Transverse colon (tissue), 4 donors: ENCODE data around the gene KCNK13. TPM values are rescaled to one million over a fixed set of nuclear protein-coding genes. Genes with fewer than 3 reads are reported as not detected.

Experiments used
- DNase-seq: peaks from one replicate; pipeline ENCODE4 v3.0.0-alpha.2; 2019
- H3K27ac ChIP-seq, 4 donors: fragments of 200-600 bp; sonication (generic); 2 replicates each; pipeline ENCODE4 v1.5.1; 2016 to 2018; ENCODE audit warnings: inconsistent platforms in 4 of 4
- H3K27me3 ChIP-seq: fragments of 200-600 bp; sonication (generic); 2 replicates; pipeline ENCODE4 v1.5.1; 2017; ENCODE audit warnings: inconsistent platforms
- H3K36me3 ChIP-seq, 4 donors: fragments of 200-600 bp; sonication (generic); 2 replicates each; pipeline ENCODE4 v1.5.1; 2017 to 2019; ENCODE audit warnings: inconsistent platforms in 4 of 4
- H3K4me1 ChIP-seq, 4 donors: fragments of 200-600 bp; sonication (generic); 2 replicates each; pipeline ENCODE4 v1.5.1; 2017 to 2020; ENCODE audit warnings: inconsistent platforms in 4 of 4
- H3K4me3 ChIP-seq, 4 donors: fragments of 200-600 bp; sonication (generic); 1 replicate in 1 of 4; 2 replicates in 3 of 4; pipeline versions ENCODE4 v1.5.1 to v1.6.1; 2017 to 2019; ENCODE audit warnings: inconsistent platforms in 4 of 4
- H3K9me3 ChIP-seq, 2 donors: fragments of 200-600 bp; sonication (generic); 2 replicates each; pipeline ENCODE4 v1.5.1; 2017 to 2019; ENCODE audit warnings: inconsistent platforms in 2 of 2
- CTCF ChIP-seq, 5 experiments: fragments of 200-600 bp in 3 of 5; fragments of 450-650 bp in 2 of 5; sonication (generic) in 3 of 5; IDR thresholded peaks; 1 replicate in 2 of 5; 2 replicates in 3 of 5; pipeline ENCODE4 v1.5.1; 2016 to 2017; ENCODE audit warnings: antibody characterized with exemption in 5 of 5, inconsistent platforms in 3 of 5, mild to moderate bottlenecking in 2 of 5, moderate library complexity in 1 of 5
- EP300 ChIP-seq: sonication (generic); formaldehyde crosslinking; IDR thresholded peaks from one replicate; pipeline ENCODE4 v1.6.1; 2017; ENCODE audit warnings: antibody characterized with exemption, low read depth
- POLR2A ChIP-seq: fragments of 450-650 bp; IDR thresholded peaks from one replicate; pipeline ENCODE4 v1.6.1; 2016; ENCODE audit warnings: antibody characterized with exemption, mild to moderate bottlenecking, moderate library complexity
- POLR2AphosphoS5 ChIP-seq, 3 donors: sonication (generic); formaldehyde crosslinking; IDR thresholded peaks; one replicate each; pipeline ENCODE4 v1.6.1; 2016; ENCODE audit warnings: antibody characterized with exemption in 3 of 3
- WGBS, 2 donors: methylation state at CpG; one replicate each; pipeline ENCODE4 v1.1.5; 2018; ENCODE audit warnings: low coverage in 1 of 2; 5-methylcytosine and 5-hydroxymethylcytosine counted together
- in situ Hi-C, 4 donors: fragments of 200-750 bp; cut with MboI; loops; one replicate each; pipeline versions ENCODE4 v1.15.0 to v1.15.1; 2017; ENCODE audit warnings: low sequenced_read_pairs in 3 of 4, low pct_ligation_motif_present in 1 of 4, low pct_unique_long_range_greater_than_20kb in 1 of 4
- intact Hi-C: fragments of 100-400 bp; cut with DNase I; formaldehyde crosslinking; loops from one replicate; pipeline ENCODE4 v1.15.1; 2023; ENCODE audit warnings: low total_unique reads
- total RNA-seq, 4 donors: library from RNA; depleted of rRNA; stranded (reverse); fragments of >200 nt; gene quantifications; one replicate each; pipeline ENCODE4 v1.1.0, GENCODE V29; 2016

KCNK13 gene
- total RNA-seq, 4 donors from 2014 or later, result 0.14 to 0.64 TPM; not detected in 2

DNA sequence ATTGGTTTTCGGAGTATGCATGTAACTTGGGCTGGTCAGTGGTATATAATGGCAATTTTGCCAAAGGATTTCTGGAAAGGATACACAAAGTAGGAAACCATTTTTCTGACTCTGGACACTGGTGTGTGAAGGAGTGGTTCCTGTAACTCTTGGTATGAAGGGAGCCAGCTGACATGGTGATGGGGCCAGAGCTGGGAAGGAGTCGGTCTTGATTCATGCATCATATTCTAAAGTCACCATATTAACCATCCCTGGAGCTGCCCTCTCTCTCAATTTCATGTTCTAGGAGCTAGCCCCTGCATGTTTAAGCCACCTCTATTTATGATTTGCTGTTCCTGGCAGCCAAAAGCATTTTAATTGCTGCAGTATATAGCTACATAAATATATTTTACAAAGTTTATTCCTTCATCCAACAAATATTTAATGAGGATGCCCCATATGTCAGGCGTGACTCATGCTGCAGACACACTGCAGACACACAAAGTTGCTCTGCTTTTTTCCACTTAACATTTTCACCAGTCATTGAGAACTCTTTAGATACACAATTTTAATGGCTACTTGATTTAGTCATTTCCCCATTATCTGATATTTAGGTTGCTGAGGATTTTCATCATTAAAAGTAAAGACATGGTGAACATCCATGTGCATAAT is 115.9 kb downstream of the KCNK13 start:
- intact Hi-C loops, result no loop called here
- in situ Hi-C loops, result no loop called here
- Histone ChIP-seq H3K36me3 (no peaks in the 10 kb centered on the region), H3K4me1 (no peaks in the 10 kb centered on the region), H3K27me3 (no peaks in the 10 kb centered on the region), H3K9me3 (no peaks in the 10 kb centered on the region), H3K4me3 (no peak overlapping the region), H3K27ac (no peak overlapping the region)
- no peak for DNase-seq
- WGBS, 2 donors, result 62 to 63% methylated on average over 1 to 3 of the region's 3 CpGs
- TF ChIP-seq POLR2AphosphoS5 (IDR thresholded peaks at IDR 0.05), result peak in 2 of 3 donors; percentile 51 to 64
- TF ChIP-seq CTCF (IDR thresholded peaks at IDR 0.05), result no peak

DNA sequence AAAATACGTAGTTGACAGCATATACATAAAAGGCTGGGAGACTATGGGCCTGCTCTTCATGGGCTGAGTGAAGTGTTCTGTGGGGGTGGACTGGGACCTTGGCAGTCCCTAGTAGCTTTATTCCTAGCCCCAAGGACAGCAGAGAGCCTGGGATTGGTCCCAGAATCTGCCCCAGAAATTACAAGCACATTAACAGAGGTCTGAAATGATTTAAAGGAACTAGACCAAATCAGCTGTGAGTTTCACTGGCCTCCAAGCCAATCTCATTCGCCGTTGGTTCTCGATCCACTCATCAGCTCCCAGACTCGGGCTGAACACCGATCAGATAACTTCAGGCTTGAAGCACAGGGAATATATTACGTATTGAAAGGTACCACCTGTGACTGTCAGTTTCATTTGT is 117.6 kb downstream of the KCNK13 start:
- in situ Hi-C loops, result no loop called here
- H3K36me3 ChIP-seq, result no peaks in the 10 kb centered on the region
- H3K27ac ChIP-seq, result no peak overlapping the region
- no peak overlapping the region for H3K4me3 ChIP-seq
- WGBS, 2 donors, result 66 to 73% methylated on average over 2 to 7 of the region's 7 CpGs
- no peaks in the 10 kb centered on the region for H3K27me3 ChIP-seq
- DNase-seq, result no peak
- no peak for TF ChIP-seq POLR2A
- TF ChIP-seq CTCF (IDR thresholded peaks at IDR 0.05), result no peak
- TF ChIP-seq EP300, result no peak
- TF ChIP-seq POLR2AphosphoS5 (IDR thresholded peaks at IDR 0.05), result no peak
- no peaks in the 10 kb centered on the region for H3K4me1 ChIP-seq
- intact Hi-C loops, result no loop called here
- no peaks in the 10 kb centered on the region for H3K9me3 ChIP-seq

GRCh38 chr14:90179809-90180779 is 118.3 kb downstream of the KCNK13 start:
- Histone ChIP-seq H3K9me3 (no peaks in the 10 kb centered on the region), H3K27ac (no peak overlapping the region), H3K4me1 (no peaks in the 10 kb centered on the region), H3K36me3 (no peaks in the 10 kb centered on the region), H3K27me3 (no peaks in the 10 kb centered on the region), H3K4me3 (no peak overlapping the region)
- TF ChIP-seq EP300 (no peak), CTCF (IDR thresholded peaks at IDR 0.05) (no peak), POLR2AphosphoS5 (IDR thresholded peaks at IDR 0.05) (no peak), POLR2A (no peak)
- 75 to 90% methylated on average over 1 to 4 of the region's 4 CpGs for WGBS, 2 donors
- in situ Hi-C loops, result no loop called here
- DNase-seq, result no peak
- intact Hi-C loops, result no loop called here

DNA sequence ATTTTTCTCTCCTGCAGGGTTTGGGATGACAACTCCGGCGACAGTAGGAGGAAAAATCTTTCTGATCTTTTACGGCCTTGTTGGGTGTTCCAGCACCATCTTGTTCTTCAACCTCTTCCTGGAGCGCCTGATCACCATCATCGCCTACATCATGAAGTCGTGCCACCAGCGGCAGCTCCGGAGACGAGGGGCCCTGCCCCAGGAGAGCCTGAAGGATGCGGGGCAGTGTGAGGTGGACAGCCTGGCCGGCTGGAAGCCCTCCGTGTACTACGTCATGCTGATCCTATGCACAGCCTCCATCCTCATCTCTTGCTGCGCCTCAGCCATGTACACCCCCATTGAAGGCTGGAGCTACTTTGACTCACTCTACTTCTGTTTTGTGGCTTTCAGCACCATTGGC is 122.3 kb downstream of the KCNK13 start:
- Histone ChIP-seq H3K4me1 (no peaks in the 10 kb centered on the region), H3K4me3 (no peak overlapping the region), H3K9me3 (no peaks in the 10 kb centered on the region), H3K27me3 (no peaks in the 10 kb centered on the region), H3K27ac (no peak overlapping the region), H3K36me3 (no peaks in the 10 kb centered on the region)
- TF ChIP-seq CTCF (IDR thresholded peaks at IDR 0.05) (no peak), POLR2A (no peak), EP300 (no peak), POLR2AphosphoS5 (IDR thresholded peaks at IDR 0.05) (no peak)
- no peak for DNase-seq
- 93% methylated on average over 14 of the region's 14 CpGs; no CpG with 5 or more reads in 1 of the 2 donors for WGBS, 2 donors
- in situ Hi-C loops (no loop called here), intact Hi-C loops (no loop called here)
